Endothelial cell of umbilical vein (primary cell): Measurements from ENCODE around the gene GRM5.

Experiments
- CTCF ChIP-seq, 2 donors: IDR thresholded peaks; 1 replicate in 1 of 2; 2 replicates in 1 of 2; pipeline ENCODE4 v1.5.1; 2011; ENCODE audit warnings: low read length in 2 of 2, mild to moderate bottlenecking in 2 of 2, moderate library complexity in 2 of 2, control low read depth in 1 of 2, inconsistent platforms in 1 of 2, low read depth in 1 of 2; ENCODE audit not compliant: insufficient read depth in 1 of 2; ENCODE audit errors: extremely low read depth in 1 of 2
- EZH2 ChIP-seq: IDR thresholded peaks from 2 replicates; pipeline ENCODE4 v1.6.1; 2012; ENCODE audit warnings: borderline replicate concordance, low read depth, mild to moderate bottlenecking, moderate library complexity, low read length, inconsistent platforms; ENCODE audit not compliant: severe bottlenecking
- FOS ChIP-seq: IDR thresholded peaks from 2 replicates; pipeline ENCODE4 v1.6.1; 2011; ENCODE audit warnings: mild to moderate bottlenecking, low read length, moderate library complexity, borderline replicate concordance; ENCODE audit not compliant: insufficient read depth
- GATA2 ChIP-seq: IDR thresholded peaks from 2 replicates; pipeline ENCODE4 v1.7.0; 2011; ENCODE audit warnings: low read depth, mild to moderate bottlenecking, moderate library complexity, mixed read lengths, low read length; ENCODE audit not compliant: insufficient read length, insufficient read depth
- POLR2A ChIP-seq: IDR thresholded peaks from 2 replicates; pipeline ENCODE4 v1.6.1; 2012; ENCODE audit warnings: low read depth, mild to moderate bottlenecking, control low read depth, low read length
- POLR2AphosphoS5 ChIP-seq: IDR thresholded peaks from 2 replicates; pipeline ENCODE4 v1.6.1; 2012; ENCODE audit warnings: low read depth, mild to moderate bottlenecking, control low read depth, low read length, moderate library complexity; ENCODE audit not compliant: insufficient read depth

GRCh38 chr11:88810420-88811097, 255.2 kb downstream of the GRM5 start:
- no peak for TF ChIP-seq POLR2A
- no peak for TF ChIP-seq CTCF (IDR thresholded peaks at IDR 0.05; ENCODE audit: extremely low read depth in 1 of 2, insufficient read depth in 1 of 2, low read depth in 1 of 2, low read length in 2 of 2)
- no peak for TF ChIP-seq EZH2
- no peak for TF ChIP-seq POLR2AphosphoS5
- no peak for TF ChIP-seq FOS
- no peak for TF ChIP-seq GATA2
